ENCODE results near the gene EHBP1. TPM values are rescaled to one million over a fixed set of nuclear protein-coding genes. Genes with fewer than 3 reads are reported as not detected.

EHBP1 gene
- total RNA-seq, 3 donors from 2014 or later: 65.9 to 118 (median 87.2) TPM

- H3K27me3 ChIP-seq: no peaks in the 10 kb centered on the region
- DNase-seq (ENCODE audit: low spot score in 2 of 2): no peak
- H3K36me3 ChIP-seq: no peaks in the 10 kb centered on the region
- no peak for TF ChIP-seq POLR2AphosphoS5 (IDR thresholded peaks at IDR 0.05)
- TF ChIP-seq, protein P1, sequence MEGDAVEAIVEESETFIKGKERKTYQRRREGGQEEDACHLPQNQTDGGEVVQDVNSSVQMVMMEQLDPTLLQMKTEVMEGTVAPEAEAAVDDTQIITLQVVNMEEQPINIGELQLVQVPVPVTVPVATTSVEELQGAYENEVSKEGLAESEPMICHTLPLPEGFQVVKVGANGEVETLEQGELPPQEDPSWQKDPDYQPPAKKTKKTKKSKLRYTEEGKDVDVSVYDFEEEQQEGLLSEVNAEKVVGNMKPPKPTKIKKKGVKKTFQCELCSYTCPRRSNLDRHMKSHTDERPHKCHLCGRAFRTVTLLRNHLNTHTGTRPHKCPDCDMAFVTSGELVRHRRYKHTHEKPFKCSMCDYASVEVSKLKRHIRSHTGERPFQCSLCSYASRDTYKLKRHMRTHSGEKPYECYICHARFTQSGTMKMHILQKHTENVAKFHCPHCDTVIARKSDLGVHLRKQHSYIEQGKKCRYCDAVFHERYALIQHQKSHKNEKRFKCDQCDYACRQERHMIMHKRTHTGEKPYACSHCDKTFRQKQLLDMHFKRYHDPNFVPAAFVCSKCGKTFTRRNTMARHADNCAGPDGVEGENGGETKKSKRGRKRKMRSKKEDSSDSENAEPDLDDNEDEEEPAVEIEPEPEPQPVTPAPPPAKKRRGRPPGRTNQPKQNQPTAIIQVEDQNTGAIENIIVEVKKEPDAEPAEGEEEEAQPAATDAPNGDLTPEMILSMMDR (IDR thresholded peaks at IDR 0.05): peak in 1 of 3 donors; percentile 11
- intact Hi-C loops (cut with DNase I; ENCODE audit: low total_unique reads): no loop called here
- no peak overlapping the region for H3K4me3 ChIP-seq
- H3K27ac ChIP-seq: peak overlapping the region; percentile 43 to 68
- no peaks in the 10 kb centered on the region for H3K9me3 ChIP-seq
- H3K4me1 ChIP-seq: peaks cover 0 to 11% of the 10 kb centered on the region in 2 donors
Observed at GRCh38 chr2:62663920-62664795, 41.4 kb upstream of the EHBP1 start.

- no peak for DNase-seq (ENCODE audit: low spot score in 2 of 2)
- H3K27ac ChIP-seq: peak overlapping the region in 1 of 2 donors; percentile 56
- intact Hi-C loops (cut with DNase I; ENCODE audit: low total_unique reads): no loop called here
- H3K27me3 ChIP-seq: no peaks in the 10 kb centered on the region
- H3K4me1 ChIP-seq: peaks cover 0 to 11% of the 10 kb centered on the region in 2 donors
- H3K4me3 ChIP-seq: no peak overlapping the region
- H3K36me3 ChIP-seq: no peaks in the 10 kb centered on the region
- no peaks in the 10 kb centered on the region for H3K9me3 ChIP-seq
- TF ChIP-seq POLR2AphosphoS5 (IDR thresholded peaks at IDR 0.05): no peak
- no peak for TF ChIP-seq POLR2A (IDR thresholded peaks at IDR 0.05)
- TF ChIP-seq, protein P1 (IDR thresholded peaks at IDR 0.05): no peak
Observed at GRCh38 chr2:62665446-62665845, 40.1 kb upstream of the EHBP1 start.

- Histone ChIP-seq H3K36me3 (no peaks in the 10 kb centered on the region), H3K9me3 (no peaks in the 10 kb centered on the region), H3K27me3 (no peaks in the 10 kb centered on the region), H3K4me1 (peaks cover 0 to 4% of the 10 kb centered on the region in 2 donors), H3K27ac (no peak overlapping the region), H3K4me3 (no peak overlapping the region)
- DNase-seq (ENCODE audit: low spot score in 2 of 2): no peak
- intact Hi-C loops (cut with DNase I; ENCODE audit: low total_unique reads): no loop called here
- TF ChIP-seq, protein P1 (IDR thresholded peaks at IDR 0.05): no peak
- TF ChIP-seq POLR2AphosphoS5 (IDR thresholded peaks at IDR 0.05) (no peak), POLR2A (IDR thresholded peaks at IDR 0.05) (no peak)
Observed at GRCh38 chr2:62669180-62669579, 36.3 kb upstream of the EHBP1 start.

DNA sequence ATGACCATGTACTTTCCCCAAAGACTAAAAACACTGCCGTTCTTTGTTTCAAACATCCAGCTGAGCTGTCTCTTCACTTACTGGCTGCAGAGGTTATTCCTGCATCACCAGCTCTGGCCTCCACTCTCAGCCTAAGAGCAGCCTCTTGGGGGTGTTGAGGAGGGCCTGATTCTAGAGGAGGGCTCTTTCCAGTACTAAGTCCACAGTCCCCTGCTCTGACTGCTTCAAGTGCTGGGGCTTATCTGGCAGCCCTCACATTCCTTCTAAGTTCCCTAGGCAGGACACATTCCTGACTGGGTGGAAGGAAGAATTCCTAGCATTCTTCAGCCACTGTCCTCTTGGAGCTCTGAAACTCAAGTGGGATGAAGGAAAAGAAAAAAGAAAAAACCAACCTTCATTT, 32.9 kb upstream of the EHBP1 start:
- no peaks in the 10 kb centered on the region for H3K27me3 ChIP-seq
- DNase-seq (ENCODE audit: low spot score in 2 of 2): no peak
- peak overlapping the region; percentile 17 to 40 for H3K27ac ChIP-seq
- H3K36me3 ChIP-seq: no peaks in the 10 kb centered on the region
- no peaks in the 10 kb centered on the region for H3K9me3 ChIP-seq
- no peak for TF ChIP-seq POLR2A (IDR thresholded peaks at IDR 0.05)
- TF ChIP-seq, protein P1 (IDR thresholded peaks at IDR 0.05): no peak
- TF ChIP-seq POLR2AphosphoS5 (IDR thresholded peaks at IDR 0.05): no peak
- H3K4me1 ChIP-seq: peaks cover 0 to 4% of the 10 kb centered on the region in 2 donors
- H3K4me3 ChIP-seq: no peak overlapping the region
- intact Hi-C loops (cut with DNase I; ENCODE audit: low total_unique reads): no loop called here

GRCh38 chr2:62675062-62675461, 30.5 kb upstream of the EHBP1 start:
- intact Hi-C loops (cut with DNase I; ENCODE audit: low total_unique reads): no loop called here
- no peak overlapping the region for H3K27ac ChIP-seq
- no peaks in the 10 kb centered on the region for H3K9me3 ChIP-seq
- H3K4me1 ChIP-seq: peaks cover 0 to 4% of the 10 kb centered on the region in 2 donors
- no peak for DNase-seq (ENCODE audit: low spot score in 2 of 2)
- no peaks in the 10 kb centered on the region for H3K27me3 ChIP-seq
- TF ChIP-seq POLR2A (IDR thresholded peaks at IDR 0.05) (no peak), POLR2AphosphoS5 (IDR thresholded peaks at IDR 0.05) (no peak)
- TF ChIP-seq, protein P1 (IDR thresholded peaks at IDR 0.05): no peak
- no peaks in the 10 kb centered on the region for H3K36me3 ChIP-seq
- H3K4me3 ChIP-seq: no peak overlapping the region
